Measurements from ENCODE around the gene SMG1. TPM values are rescaled to one million over a fixed set of nuclear protein-coding genes. Genes with fewer than 3 reads are reported as not detected.
"Not testable (repeated sequence)": the region's sequence is repeated elsewhere in the genome, so short reads cannot be mapped to it uniquely, and the experiment has no call there.

SMG1 gene
- total RNA-seq, 4 donors from 2014 or later: 84.9 to 144 (median 104) TPM

DNA sequence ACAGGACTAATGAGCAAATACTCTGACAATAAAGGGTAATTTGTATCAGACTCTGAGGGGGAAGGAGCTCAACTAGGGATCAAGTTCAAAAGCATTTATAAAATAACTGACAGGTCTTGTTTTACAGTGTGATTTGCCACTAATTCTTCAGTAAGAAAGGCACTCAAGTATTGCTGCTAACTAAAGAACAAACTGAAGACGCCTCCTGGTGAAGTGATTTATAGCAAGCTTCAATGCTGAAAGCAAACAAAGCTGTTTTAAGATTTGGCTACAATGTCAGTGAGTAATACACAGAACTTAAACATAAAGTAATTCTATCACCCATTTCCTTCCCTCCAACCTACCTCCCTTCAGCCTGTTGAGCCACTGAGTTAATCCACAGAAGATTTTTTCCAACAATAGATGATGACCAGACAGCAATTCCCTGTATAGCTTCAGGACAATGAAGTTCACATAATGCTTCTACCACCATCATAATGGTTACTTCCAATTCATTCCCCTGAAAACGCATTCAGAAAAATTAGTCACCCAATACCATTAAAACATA lies 59.9 kb downstream of the SMG1 start:
- DNase-seq (ENCODE audit: low spot score); ATAC-seq (ENCODE audit: low FRiP score): not testable (repeated sequence)

DNA sequence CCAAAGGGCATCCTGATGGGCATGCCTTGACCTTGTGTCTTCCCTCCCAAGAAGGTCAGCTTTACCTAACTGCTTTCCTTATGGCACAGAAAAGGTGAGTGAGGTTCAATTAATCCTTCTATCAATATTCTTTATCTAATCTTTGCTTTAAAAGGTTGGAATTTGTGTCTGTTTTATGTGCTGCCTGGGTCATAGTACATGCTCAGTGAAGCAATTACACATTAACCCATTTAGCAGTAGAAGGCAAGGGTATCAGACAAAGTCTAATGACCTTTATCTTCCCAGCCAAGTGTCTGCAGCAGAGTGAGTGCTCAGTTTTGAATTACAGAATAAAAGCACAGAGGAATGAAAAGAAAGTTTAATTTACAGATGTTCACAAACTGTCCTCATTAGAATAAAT lies 63.3 kb downstream of the SMG1 start:
- DNase-seq (ENCODE audit: low spot score); ATAC-seq (ENCODE audit: low FRiP score): not testable (repeated sequence)

DNA sequence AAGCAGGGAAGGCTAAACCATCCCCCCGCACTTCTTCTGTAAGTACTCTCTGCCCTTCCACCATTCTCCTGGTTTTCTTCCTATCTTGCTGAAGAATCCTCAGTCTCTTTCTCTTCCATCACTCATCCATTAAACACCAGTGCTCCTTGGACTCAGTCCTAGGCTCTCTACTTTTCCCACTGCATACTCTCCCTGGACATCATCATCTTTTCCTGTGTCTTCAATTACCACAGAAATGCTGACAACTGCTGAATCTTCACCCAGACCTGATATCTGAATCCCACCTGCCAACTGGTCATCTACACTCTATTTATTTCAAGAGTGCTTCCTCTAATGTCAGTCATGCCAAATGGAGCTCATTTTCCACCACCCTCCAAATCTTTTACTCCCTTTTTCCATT lies 71.0 kb downstream of the SMG1 start:
- ATAC-seq (ENCODE audit: low FRiP score) (peak; percentile 51), DNase-seq (ENCODE audit: low spot score) (no peak)
- TF ChIP-seq, protein P1, sequence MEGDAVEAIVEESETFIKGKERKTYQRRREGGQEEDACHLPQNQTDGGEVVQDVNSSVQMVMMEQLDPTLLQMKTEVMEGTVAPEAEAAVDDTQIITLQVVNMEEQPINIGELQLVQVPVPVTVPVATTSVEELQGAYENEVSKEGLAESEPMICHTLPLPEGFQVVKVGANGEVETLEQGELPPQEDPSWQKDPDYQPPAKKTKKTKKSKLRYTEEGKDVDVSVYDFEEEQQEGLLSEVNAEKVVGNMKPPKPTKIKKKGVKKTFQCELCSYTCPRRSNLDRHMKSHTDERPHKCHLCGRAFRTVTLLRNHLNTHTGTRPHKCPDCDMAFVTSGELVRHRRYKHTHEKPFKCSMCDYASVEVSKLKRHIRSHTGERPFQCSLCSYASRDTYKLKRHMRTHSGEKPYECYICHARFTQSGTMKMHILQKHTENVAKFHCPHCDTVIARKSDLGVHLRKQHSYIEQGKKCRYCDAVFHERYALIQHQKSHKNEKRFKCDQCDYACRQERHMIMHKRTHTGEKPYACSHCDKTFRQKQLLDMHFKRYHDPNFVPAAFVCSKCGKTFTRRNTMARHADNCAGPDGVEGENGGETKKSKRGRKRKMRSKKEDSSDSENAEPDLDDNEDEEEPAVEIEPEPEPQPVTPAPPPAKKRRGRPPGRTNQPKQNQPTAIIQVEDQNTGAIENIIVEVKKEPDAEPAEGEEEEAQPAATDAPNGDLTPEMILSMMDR (IDR thresholded peaks at IDR 0.05): no peak

DNA sequence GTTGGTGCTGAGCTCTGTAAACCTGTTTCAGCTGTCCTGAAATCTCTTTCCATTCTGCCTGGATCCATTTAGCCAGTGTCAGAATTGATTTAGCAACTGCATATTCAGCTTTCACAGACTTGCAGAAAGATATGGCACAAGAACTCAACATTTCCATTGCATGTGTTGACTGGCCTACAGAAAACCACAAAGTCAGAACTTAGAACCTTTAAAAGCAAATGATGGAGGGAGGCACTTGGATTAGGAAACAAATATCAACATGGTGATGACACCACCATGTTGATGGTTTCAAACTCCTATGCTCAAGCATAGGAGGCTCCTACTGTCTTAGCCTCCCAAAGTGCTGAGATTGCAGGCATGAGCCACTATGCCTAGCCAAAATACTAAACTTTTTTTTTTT lies 72.5 kb downstream of the SMG1 start:
- ATAC-seq (ENCODE audit: low FRiP score): no peak
- TF ChIP-seq, protein P1 (IDR thresholded peaks at IDR 0.05): no peak
- no peak for DNase-seq (ENCODE audit: low spot score)

DNA sequence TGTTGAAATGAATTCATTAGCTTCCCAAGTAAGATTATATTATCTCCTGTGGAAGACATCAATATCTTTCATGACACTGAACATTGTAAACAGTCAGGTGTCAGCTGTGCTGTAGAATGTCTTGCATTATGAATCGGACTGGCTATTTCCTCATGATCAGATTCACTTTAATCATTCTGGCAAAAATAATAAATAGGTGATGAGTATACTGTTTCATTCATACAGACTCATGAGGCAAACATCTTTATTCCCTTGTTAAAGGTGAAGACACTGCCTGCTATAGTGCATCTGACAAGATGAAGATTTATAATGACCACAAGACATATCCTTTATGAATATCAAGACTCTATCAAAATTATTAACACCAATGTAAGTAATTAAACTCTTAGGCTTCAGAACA lies 73.6 kb downstream of the SMG1 start:
- ATAC-seq (ENCODE audit: low FRiP score): no peak
- TF ChIP-seq, protein P1 (IDR thresholded peaks at IDR 0.05): no peak

DNA sequence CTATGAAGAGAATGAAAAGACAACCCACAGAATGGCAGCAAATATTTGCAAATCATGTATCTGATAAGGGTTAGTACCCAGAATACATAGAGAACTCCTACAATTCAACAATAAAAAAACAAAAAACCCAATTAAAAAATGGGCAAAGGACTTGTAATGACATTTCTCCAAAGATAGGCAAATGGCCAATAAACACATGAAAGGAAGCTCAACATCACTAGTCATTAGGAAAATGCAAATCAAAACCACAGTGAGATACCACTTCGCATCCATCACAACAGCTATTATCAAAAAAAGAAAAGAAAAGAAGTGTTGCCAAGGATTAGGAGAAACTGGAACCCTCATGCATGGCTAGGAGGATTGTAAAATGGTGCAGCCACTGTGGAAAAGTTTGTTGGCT lies 79.8 kb downstream of the SMG1 start:
- TF ChIP-seq, protein P1 (IDR thresholded peaks at IDR 0.05): no peak
- ATAC-seq (ENCODE audit: low FRiP score) (no peak), DNase-seq (ENCODE audit: low spot score) (no peak)

More for the DNA sequence above, 73.6 kb downstream of the SMG1 start:
- no peak for DNase-seq (ENCODE audit: low spot score)

DNA sequence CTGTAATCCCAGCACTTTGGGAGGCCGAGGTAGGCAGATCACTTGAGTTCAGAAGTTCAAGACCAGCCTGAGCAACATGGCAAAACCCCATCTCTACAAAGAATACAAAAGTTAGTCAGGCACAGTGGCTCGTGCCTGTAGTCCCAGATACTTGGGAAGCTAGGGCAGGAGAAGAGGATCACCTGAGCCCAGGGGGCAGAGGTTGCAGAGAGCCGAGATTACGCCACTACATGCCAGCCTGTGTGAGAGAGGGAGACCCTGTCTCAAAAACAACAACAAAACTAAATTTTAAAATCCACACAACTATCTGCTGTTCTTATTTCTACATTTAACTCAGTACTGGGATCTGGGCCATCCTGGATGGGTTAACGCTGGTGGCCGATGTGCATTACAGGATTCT lies 83.6 kb downstream of the SMG1 start:
- DNase-seq (ENCODE audit: low spot score) (no peak), ATAC-seq (ENCODE audit: low FRiP score) (no peak)
- TF ChIP-seq, protein P1 (IDR thresholded peaks at IDR 0.05): no peak

DNA sequence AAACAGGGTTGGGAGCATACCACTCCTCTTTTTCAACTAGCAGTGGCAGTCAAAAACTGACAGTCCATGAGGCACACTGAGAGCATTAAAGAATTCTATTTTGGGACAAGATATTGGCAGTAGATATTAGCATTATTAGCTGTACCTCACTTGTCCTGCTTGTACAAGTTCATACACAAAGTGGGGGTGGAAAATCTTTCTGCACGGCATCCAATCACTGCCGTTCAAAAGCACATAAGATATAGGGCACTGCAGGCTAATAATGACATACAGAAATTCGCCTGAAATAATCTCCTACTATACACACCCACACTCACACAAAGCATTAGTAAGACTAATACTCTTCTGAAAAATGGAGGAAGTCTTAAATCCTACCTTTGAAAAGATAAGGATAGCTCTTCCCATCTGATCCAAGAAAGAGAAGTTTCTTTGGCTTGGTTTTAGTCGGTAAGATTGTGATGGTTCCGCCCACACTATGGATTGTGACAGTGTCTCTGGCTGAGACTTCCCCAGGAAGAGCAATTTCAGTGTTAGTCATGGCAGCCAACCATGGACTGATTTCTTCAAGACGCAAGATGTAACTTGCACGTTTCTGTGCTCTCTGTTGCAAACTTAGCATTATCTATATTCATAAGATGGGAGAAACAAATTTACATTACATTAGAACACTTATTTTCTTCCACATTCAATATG lies 84.2 kb downstream of the SMG1 start:
- ATAC-seq (ENCODE audit: low FRiP score) (no peak), DNase-seq (ENCODE audit: low spot score) (no peak)
- TF ChIP-seq, protein P1 (IDR thresholded peaks at IDR 0.05): no peak

Measured in omental fat pad (tissue), 4 donors.